Superior temporal gyrus (tissue), 1 donor: ENCODE data around the gene TLR6.
A peak's percentile ranks its signal among the peaks of the same experiment; 100 is the strongest.

ENCODE experiments used
- DNase-seq: peaks from one replicate; pipeline ENCODE4 v3.0.0-alpha.2; 2016; ENCODE audit errors: extremely low spot score

The TLR6 gene

DNA sequence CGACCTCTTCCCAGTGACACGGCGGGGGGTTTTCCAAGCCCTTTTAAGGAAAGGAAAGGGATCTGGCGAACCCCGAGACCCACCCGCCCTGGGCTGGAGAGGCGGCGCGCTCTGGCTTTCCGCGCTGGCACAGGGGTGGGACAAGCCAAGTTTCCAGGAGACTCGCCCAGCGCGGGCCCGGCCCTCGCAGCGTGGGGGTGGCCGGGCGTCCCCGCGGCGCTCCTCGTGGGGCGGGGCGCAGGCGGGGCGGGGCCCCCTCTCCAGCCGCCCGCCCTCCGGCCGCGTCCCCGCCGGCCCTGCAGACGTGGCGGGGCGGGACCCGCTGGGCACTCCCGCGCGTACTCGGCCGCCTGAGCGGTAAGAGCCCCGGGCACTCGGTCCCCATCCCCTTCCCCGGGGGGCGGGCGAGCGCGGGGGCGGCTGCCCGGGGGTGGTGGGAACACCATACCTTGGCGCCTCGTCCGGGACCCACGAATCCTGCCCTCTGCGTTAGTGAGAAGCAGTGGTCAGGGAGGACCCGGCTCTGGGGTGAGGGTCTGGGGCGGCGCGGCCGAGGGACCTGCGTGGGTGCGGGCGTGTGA is 11.0 kb upstream of the TLR6 start, which contains the start of gene FAM114A1:
Gene FAM114A1, plus strand, starts transcription at position 329 of the 581 bp plus-strand sequence. CDS start 10,273 bp downstream, outside the sequence.
- DNase-seq: peak; percentile 66

DNA sequence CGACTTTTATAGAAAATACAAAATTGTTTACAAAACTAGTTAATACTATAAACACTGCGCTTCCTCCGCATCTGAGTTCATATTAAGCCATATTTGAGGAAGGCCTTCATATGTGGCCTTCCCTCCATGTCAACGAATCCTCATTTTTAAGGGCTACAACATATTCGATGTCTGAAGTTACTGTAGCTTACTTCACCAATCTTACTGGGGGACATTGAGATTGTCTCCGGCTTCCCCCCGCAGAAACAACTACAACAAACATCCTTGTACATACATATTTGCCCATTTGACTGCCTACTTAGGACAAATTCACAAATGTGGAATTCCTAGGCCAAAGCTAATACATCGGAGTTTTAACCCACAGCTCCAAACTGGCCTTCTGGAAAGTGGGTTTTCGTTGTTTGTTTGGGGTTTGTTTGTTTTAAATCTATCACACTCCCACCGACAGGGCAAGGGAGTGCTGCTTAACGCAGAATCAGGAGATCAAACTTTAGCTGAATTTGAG is 10.4 kb upstream of the TLR6 start:
- no peak for DNase-seq

DNA sequence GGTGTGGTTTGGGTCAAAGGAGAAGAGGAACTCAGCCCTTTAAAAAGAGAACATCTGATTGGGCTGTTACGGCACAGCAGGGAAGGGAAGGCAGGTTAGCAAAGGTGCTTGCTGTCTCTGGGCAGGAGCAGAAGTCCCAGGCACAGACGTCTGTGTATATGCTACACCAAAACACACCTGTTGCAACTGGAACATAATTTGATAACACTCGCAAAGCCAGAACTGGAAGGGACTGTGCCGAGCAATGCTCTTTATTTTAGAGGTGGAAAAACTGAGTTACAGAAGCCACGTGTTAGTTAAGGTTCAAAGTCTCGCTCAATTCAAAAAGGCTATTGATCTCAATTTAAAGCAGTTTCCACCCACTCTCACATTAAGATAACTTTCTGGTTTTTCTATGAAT is 8.8 kb upstream of the TLR6 start:
- no peak for DNase-seq

DNA sequence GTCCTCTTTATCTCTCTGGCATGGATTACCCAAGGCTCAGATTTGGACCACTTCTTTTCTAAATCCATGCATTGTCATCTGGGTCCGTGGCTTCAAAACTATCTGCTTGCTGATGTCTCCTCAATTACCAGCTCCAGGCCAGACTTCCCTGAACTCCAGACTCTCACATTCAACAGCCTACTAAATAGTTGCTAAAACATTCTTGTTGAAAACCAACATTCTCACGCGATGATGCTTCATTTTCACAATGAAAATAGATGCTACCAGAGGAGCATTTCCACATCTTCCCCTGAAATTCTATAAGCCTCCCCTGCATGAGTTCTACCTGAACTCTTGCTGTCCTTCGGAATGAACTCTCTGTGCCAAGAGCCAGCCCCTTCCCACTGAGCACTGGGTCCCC is 5.2 kb upstream of the TLR6 start:
- DNase-seq: no peak

DNA sequence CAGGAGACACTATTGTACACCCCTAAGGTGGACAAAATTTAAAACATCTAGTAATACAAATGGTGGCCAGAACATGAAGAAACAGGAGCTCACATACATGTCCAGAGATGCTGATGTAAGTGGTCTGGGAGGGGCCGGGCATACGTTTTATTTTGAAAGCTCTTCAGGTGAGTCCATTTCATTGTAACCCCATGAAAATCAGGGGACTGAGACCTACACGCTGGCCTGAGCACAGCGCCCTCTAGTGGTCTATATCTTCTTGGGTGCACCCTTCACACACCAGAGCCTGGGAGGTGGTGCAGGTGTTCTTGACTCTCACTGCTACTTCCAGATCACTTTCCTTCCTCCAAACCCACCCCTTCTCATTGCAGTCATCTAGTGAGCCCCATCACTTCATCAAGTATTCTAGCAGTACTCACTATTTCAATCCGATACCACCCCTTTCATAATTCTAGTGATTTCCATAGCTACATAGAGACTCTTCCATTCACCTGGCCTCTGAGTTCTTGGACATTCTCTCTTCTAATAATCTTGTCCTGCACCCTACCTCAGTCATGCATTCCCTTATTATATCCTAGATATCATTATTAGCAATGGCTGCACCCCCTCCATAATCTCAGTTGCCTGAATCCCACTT is 4.3 kb upstream of the TLR6 start:
- no peak for DNase-seq

DNA sequence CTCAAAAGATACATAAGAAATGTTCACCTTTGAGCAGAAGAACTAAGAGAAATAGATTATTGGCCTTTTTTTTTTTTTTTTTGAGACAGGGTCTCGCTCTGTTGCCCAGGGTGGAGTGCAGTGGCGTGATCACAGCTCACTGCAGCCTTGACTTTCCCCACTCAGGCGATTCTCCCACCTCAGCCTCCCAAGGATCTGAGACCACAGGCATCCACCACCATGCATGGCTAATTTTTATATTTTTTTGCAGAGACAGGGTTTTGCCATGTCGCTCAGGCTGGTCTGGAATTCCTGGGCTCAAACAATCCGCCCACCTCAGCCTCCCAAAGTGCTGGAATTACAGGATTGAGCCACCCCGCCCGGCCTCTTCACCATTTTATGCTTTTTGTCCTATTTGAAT is 2.9 kb upstream of the TLR6 start:
- no peak for DNase-seq

DNA sequence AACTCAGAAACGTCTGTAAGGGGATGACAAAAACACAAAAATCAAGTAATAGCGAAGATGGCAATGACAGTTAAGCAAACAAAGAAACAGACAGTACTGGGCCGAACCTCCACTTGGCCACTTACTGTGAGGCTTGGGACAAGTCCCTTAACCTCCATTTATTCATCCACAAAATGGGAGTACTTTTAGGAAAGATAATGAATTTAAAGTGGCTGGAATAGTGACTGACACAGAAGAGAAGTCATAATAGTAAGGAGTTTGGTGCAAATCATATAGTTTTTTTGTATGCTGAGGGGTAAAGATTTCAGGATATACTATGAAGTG is 1.4 kb upstream of the TLR6 start:
- DNase-seq: no peak

DNA sequence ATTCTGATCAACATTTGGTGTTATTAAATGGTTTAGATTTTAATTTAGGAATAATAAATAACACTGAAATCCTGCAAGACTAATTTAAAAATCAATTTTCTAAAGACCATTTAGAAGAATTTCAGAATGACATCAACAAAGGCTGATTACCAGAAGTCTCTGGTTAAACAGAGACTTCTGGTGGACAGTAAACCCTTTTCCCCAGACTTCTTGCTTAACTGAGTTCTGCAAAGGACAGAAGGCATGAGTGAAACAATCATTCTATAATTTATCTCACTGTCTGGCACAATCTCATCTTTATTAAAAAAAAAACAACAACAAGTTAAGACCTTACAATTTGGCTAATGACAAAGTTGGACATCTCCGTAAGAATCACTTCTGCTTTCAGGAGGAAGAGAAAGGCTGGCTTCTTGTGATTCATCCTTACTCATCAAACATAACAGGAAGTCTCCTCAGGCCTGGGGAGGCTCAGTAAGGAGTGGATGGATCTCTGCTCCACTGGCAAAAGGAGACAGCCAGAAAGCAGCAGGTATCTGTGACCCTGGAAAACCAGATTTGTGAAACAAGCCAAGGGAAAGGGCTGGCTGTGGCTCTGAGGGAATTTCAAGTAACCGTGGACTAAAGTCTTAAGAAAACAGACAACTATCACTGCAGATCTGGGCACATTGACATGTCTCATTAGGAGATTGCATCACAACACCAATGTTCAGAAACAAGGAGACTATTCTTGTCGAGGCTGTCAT is 908 bp upstream of the TLR6 start:
- DNase-seq: peak; percentile 49

DNA sequence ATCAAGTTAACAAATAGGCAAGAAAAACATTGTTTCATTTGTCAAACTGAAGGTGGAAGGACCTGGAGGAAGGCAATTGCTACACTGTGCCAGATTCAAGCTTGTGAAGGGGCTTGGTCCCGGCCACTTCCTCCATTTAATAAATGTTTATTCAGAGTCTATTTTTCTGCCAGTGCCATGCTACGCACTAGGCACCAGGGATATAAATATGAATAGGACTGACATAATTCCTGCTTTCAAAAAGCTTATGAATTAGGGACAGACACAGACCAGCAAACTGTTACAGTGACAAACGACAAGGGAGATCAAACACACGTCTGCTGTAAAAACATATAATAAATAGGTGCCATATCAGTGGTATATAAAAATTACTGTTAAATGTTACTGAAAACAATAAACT is 571 bp downstream of the TLR6 start:
- no peak for DNase-seq

DNA sequence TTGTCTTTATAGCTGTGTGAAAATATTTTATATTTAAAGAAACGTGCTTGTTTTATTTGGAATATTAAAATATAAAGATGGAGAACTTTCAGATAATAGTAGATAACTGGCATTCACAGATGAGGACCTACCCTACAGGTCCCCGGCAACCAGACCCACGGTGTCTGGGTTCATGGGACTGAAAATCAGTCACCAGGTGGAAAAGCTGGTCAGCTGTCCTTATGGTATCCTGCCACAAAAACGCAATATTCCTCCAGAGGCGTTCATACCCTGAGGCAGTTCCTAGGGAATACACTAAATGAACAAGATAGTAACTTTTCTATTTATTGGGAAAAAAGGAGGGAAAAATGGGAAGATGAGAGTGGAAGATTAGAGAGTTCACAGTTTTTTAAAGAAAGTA is 1.2 kb downstream of the TLR6 start:
- DNase-seq: no peak

DNA sequence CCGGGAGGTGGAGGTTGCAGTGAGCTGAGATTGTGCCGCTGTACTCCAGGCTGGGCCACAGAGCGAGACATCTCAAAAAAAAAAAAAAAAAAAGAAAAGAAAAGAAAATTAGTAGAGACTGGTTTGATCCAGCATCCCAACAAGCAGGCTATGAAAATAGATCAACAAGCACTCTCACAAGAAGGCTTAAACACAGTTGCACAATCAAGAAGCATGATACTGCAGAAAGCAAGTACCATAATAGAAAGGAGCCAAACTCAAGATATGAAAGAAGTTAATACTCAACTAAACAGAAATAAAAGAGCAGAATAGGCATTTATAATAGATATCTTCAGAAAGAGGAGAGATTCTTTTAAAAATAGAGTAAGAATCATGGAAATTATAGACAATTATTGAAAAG is 10.6 kb downstream of the TLR6 start:
- DNase-seq: no peak

DNA sequence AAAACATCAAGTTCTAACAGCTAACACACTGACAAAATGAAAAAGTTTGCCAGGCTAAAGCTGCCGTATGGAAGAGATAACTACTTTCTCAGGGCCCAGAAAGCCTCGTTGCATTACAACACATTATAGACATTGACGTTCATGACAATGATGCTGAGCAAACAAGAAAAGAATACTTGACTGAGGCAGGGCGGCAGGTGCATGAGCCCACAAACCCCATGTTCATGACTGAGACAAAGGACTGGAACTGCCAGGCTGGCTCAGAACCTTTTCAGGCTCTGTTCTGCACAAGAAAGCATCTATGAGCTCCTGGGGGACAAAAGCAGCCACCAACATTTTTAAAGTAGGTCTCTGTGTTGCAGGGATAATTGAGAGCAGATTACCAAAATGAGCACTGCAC is 13.6 kb downstream of the TLR6 start:
- DNase-seq: no peak

DNA sequence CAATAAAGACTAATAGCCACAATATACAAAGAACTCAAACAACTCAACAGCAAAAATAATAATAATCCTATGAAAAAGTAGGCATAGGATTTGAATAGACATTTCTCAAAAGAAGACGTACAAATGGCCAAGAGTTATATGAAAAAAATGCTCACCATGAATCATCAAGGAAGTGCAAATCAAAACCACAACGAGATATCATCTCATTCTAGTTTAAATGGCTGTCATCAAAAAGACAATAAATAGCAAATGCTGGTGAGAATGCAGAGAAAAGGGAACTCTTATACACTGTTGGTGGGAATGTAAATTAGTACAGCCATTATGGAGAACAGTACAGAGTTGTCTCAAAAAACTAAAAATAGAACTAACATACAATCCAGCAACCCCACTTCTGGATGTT is 18.8 kb downstream of the TLR6 start:
- no peak for DNase-seq

DNA sequence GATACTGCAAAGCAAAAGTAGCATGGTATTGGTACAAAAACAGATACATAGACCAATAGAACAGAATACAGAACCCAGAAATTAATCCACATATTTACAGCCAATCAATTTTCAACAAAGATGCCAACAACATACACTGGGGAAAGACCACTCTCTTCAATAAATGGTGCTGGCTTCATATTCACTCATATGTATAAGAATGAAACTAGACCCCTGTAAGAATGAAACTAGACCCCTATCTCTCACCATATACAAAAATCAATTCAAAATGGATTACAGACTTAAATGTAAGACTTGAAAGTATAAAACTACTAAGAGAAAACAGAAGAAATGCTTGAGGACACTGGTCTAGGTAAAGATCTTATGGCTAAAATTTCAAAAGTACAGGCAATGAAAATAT is 19.3 kb downstream of the TLR6 start:
- DNase-seq: no peak

DNA sequence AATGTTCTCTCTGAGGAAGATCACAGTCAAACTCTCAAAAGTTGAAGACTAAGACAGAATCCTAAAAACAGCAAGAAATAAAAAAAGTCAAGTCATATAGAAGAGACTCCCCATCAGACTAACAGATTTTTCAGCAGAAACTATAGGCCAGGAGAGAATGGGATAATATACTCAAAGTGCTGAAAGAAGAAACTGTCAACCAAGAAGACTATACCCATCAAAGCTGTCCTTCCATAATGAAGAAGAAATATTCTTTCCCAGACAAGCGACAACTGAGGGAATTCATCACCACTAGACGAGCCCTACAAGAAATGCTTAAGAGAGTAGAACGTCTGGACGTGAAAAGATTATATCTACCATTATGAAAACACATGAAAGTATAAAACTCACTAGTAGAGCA is 22.0 kb downstream of the TLR6 start:
- no peak for DNase-seq

DNA sequence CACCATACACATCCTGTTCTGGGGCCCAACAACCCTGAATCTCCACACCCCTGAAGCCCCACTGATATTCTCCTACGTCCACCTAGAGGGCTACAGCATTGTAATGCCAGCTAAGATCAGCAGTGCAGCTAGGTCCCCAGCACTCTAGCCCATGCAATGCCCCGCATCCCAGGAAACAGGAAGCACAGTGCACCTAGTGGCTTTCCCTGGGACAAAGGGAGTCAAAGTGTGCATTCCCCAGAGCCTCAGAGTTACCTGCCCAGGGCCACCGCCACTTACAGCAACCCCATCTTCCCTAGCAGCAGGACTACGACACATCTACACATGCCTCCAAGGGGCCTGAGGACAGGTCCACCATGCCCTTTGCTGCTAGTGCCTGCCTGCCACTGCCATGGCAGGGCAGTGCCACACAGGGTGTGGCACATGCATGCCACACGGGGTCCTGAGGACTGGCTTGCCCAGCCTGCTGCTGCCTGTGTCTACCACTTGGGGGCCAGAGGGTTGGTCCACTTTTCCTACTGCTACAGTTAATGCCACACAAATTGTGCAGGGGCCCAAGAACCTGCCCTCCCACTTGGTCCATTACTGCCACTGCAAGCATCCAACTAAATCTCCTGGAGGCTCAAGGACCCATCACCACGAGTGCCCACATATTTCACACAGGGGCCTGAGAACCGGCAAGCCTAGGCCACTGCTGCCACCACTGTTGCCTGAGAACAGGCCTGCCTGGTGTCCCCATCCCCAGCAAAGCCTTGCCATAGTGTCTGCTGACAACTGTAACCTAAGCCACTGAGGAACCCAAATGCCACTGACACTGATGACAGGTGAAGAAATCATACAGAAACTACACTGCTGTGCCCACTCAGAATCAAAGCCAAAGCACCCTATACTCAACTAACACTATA is 23.7 kb downstream of the TLR6 start:
- DNase-seq: no peak

DNA sequence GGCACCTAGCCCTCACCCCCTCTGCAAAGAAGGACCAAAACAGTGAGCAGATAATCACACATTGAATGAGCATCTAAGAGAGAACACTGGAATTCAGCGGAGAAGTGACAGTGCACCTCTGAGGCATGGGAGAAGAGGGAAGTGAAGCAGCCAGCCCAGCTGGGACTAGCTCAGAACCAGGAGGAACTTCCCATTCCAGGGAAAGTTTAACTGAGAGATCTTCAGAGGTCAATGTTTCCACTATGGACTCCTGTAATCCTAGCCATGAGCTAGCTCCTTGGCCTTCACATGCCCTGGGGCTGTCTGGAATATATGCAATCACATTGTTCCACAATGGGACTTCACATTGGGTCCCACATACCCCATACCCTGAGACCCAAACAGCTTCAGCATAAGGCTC is 24.4 kb downstream of the TLR6 start:
- DNase-seq: no peak

DNA sequence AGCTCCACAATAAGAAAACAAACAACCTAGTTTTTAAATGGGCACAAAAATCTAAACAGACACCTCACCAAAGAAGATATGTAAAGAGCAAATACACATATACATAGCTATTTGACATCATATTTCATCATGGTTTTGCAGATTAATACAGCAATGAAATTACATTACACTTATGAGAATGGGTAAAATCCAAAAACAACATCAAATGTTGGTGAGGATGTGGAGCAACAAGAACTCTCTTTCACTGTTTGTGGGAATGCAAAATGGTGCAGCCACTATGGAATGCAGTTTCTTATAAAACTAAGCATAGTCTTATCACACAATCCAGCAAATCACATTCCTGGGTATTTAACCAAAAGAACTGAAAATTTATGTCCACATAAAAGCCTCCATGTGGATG is 25.0 kb downstream of the TLR6 start:
- no peak for DNase-seq

DNA sequence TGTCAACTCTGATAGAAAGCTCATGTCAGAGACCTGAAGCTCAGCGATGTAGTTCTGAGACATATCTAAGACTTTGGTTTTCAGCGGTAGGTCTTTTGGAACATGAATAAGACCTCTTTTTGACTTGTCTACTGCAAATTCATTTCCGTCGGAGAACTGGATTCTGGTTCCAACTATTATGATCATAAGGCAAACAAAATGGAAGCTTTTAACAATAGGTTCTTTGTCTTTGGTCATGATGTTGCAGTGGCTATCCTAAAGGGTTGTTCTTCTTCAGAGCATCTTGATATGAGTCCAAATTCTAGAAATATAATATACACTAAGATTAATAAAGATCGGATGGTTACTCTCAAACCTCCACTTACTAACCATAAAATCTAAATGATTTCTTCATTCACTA is 27.4 kb downstream of the TLR6 start:
- DNase-seq: no peak

DNA sequence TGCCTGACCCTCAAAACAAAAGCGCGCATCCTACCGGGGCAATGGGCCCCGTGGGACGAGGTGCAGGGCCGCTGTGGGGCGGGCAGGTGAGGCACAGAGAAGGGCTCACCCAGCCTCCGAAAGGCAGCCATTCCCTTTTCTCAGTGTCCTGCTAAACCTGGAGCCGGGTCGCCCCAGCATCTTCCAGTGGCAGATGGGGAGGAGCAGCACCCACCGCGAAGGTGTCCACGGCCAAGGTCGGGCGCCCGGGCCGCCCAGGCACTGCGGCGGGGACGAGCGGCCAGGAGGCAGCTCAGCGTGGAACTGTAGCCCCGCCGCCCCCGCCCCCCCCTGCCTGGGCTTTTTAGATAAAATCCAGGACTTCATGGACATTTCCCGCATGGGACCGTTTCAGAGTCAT is 32.9 kb downstream of the TLR6 start:
- no peak for DNase-seq

DNA sequence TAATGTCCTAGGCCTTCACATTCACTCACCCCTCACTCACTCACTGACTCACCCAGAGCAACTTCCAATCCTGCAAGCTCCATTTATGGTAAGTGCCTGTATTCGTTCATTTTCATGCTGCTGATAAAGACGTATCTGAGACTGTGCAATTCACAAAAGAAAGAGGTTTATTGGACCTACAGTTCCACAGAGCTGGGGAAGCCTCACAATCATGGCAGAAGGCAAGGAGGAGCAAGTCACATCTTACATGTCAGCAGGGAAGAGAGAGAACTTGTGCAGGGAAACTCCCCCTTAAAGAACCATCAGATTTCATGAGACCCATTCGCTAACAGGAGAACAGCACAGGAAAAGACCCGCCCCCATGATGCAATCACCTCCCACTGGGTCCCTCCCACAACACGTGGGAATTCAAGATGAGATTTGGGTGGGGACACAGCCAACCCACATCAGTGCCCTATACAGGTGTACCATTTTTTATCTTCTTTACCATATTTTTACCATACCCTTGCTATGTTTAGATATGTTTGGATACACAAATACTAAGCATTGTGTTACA is 33.8 kb downstream of the TLR6 start:
- DNase-seq: no peak

DNA sequence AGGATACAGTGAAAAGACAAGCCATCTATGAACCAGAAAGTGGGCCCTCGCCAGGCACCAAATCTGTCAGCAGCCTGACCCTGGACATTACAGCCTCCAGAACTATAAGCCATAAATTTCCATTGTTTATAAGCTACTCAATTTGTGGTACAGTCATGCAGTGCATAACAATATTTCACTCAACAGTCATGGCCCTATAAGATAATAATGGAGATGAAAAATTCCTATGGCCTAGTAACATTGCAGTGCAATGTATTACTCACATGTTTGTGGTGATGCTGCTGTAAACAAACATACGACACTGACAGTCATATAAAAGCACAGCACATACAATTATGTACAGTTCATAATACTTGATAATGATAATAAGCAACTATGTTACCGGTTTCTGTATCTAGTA is 34.9 kb downstream of the TLR6 start:
- no peak for DNase-seq
